SK-N-SH treated with all-trans-retinoic acid at 6 μM for 48 hours (cell line): ENCODE results near the gene TMEM151B.

Experiments
- BACH2 ChIP-seq: fragments of 250-450 bp; sonication (Bioruptor Pico); IDR thresholded peaks from 2 replicates; pipeline ENCODE4 v1.9.0; 2021; ENCODE audit warnings: mild to moderate bottlenecking, borderline replicate concordance
- CREB5 ChIP-seq: fragments of 250-450 bp; sonication (Bioruptor Pico); IDR thresholded peaks from 2 replicates; pipeline ENCODE4 v1.5.1; 2020; ENCODE audit warnings: low read depth, mild to moderate bottlenecking, moderate library complexity
- CSDC2 ChIP-seq: fragments of 250-450 bp; sonication (Bioruptor Pico); IDR thresholded peaks from 2 replicates; pipeline ENCODE4 v1.5.0; 2020; ENCODE audit warnings: mild to moderate bottlenecking, moderate library complexity
- GLIS3 ChIP-seq: fragments of 250-450 bp; sonication (Bioruptor Pico); IDR thresholded peaks from 2 replicates; pipeline ENCODE4 v1.5.0; 2020; ENCODE audit warnings: mild to moderate bottlenecking, moderate library complexity
- ISL1 ChIP-seq: fragments of 250-450 bp; sonication (Bioruptor Pico); IDR thresholded peaks from 2 replicates; pipeline ENCODE4 v2.1.2; 2022; ENCODE audit warnings: mild to moderate bottlenecking, moderate library complexity
- RARB ChIP-seq: fragments of 250-450 bp; sonication (Bioruptor Pico); IDR thresholded peaks from 2 replicates; pipeline ENCODE4 v1.8.0; 2021; ENCODE audit warnings: mild to moderate bottlenecking, moderate library complexity
- TCF4 ChIP-seq: fragments of 250-450 bp; sonication (Bioruptor Pico); IDR thresholded peaks from 2 replicates; pipeline ENCODE4 v1.8.0; 2021; ENCODE audit warnings: mild to moderate bottlenecking, moderate library complexity, borderline replicate concordance
- ZFP30 ChIP-seq: fragments of 450-650 bp; formaldehyde crosslinking; IDR thresholded peaks from 2 replicates; pipeline ENCODE4 v1.5.0; 2022; ENCODE audit warnings: mild to moderate bottlenecking, moderate library complexity
- TF ChIP-seq, protein P1 (sequence below): fragments of 250-450 bp; sonication (Bioruptor Pico); IDR thresholded peaks from 2 replicates; pipeline ENCODE4 v1.8.0; 2020; ENCODE audit warnings: mild to moderate bottlenecking, moderate library complexity, borderline replicate concordance

DNA sequence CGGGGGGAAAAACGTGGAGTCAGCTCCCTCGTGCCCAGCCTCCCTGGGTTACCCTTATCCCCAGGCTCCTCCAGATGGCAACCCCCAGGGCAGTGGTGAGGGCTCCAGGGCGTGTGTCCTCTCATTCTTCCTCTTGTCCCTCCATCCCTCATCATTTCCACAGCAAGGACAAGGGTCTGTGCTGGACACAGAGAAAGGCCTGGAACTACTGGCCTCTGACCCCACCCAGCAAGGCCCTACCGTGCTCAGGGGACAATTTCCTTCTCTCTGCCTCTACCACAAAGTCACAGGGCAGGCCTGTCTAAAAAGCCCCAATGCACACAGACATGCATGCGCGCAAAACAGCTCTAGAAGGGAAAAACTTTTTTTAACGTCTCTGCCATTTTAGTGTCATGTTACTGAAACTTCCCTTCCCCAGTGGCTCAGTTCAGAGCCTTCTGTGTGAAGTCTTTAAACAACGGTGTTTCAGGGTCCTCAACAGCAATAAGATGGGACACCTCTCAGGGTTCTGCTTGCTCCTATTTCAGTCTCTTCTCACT lies 11.9 kb upstream of the TMEM151B start:
- TF ChIP-seq BACH2 (CRISPR knock-in tag) (no peak), GLIS3 (CRISPR knock-in tag) (no peak), ZFP30 (CRISPR knock-in tag) (no peak), RARB (CRISPR knock-in tag) (no peak), CSDC2 (CRISPR knock-in tag) (no peak), ISL1 (no peak), CREB5 (CRISPR knock-in tag) (no peak), TCF4 (CRISPR knock-in tag) (no peak)
- TF ChIP-seq, protein P1, sequence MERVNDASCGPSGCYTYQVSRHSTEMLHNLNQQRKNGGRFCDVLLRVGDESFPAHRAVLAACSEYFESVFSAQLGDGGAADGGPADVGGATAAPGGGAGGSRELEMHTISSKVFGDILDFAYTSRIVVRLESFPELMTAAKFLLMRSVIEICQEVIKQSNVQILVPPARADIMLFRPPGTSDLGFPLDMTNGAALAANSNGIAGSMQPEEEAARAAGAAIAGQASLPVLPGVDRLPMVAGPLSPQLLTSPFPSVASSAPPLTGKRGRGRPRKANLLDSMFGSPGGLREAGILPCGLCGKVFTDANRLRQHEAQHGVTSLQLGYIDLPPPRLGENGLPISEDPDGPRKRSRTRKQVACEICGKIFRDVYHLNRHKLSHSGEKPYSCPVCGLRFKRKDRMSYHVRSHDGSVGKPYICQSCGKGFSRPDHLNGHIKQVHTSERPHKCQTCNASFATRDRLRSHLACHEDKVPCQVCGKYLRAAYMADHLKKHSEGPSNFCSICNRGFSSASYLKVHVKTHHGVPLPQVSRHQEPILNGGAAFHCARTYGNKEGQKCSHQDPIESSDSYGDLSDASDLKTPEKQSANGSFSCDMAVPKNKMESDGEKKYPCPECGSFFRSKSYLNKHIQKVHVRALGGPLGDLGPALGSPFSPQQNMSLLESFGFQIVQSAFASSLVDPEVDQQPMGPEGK (CRISPR knock-in tag) = no peak
